H9 (cell line): ENCODE measurements around the gene ADGRG7. TPM values are rescaled to one million over a fixed set of nuclear protein-coding genes. Genes with fewer than 3 reads are reported as not detected.

ENCODE experiments used
- DNase-seq: peaks from one replicate; pipeline ENCODE4 v3.0.0-alpha.2; 2017
- H2AFZ ChIP-seq: one replicate; pipeline ENCODE4 v1.6.1; 2013; ENCODE audit warnings: mild to moderate bottlenecking, low read length, control low read depth, moderate library complexity
- H2AK5ac ChIP-seq: 2 replicates; pipeline ENCODE4 v1.6.1; 2013; ENCODE audit warnings: low read length, control low read depth, mixed read lengths; ENCODE audit not compliant: insufficient read length
- H2BK120ac ChIP-seq: one replicate; pipeline ENCODE4 v1.6.1; 2013; ENCODE audit warnings: low read depth, mild to moderate bottlenecking, low read length, control low read depth, inconsistent platforms; ENCODE audit not compliant: poor library complexity, severe bottlenecking
- H2BK12ac ChIP-seq: 2 replicates; pipeline ENCODE4 v1.6.1; 2013; ENCODE audit warnings: low read length, control low read depth, mixed read lengths, low read depth; ENCODE audit not compliant: insufficient read length
- H2BK15ac ChIP-seq: 2 replicates; pipeline ENCODE4 v1.6.1; 2013; ENCODE audit warnings: low read depth, low read length, control low read depth
- H2BK20ac ChIP-seq: one replicate; pipeline ENCODE4 v1.6.1; 2013; ENCODE audit warnings: low read depth, mild to moderate bottlenecking, low read length, control low read depth, inconsistent platforms; ENCODE audit not compliant: poor library complexity, severe bottlenecking
- H2BK5ac ChIP-seq: 2 replicates; pipeline ENCODE4 v1.6.1; 2013; ENCODE audit warnings: low read length, control low read depth, mixed read lengths; ENCODE audit not compliant: insufficient read length
- H3K14ac ChIP-seq: 2 replicates; pipeline ENCODE4 v1.6.1; 2013; ENCODE audit warnings: low read length, control low read depth; ENCODE audit not compliant: insufficient read depth
- H3K18ac ChIP-seq: 2 replicates; pipeline ENCODE4 v1.6.1; 2013; ENCODE audit warnings: low read depth, mild to moderate bottlenecking, mixed read lengths, low read length, control low read depth; ENCODE audit not compliant: insufficient read length
- H3K23ac ChIP-seq: 2 replicates; pipeline ENCODE4 v1.6.1; 2013; ENCODE audit warnings: low read length, control low read depth, mixed read lengths, low read depth; ENCODE audit not compliant: insufficient read length
- H3K23me2 ChIP-seq: 2 replicates; pipeline ENCODE4 v1.6.1; 2013; ENCODE audit warnings: low read depth, mild to moderate bottlenecking, mixed read lengths, low read length, control low read depth; ENCODE audit not compliant: insufficient read length, poor library complexity, severe bottlenecking
- H3K27ac ChIP-seq: 2 replicates; pipeline ENCODE4 v1.5.1; 2013; ENCODE audit warnings: low read length, control low read depth, mixed read lengths, low read depth; ENCODE audit not compliant: insufficient read length
- H3K27me3 ChIP-seq: 2 replicates; pipeline ENCODE4 v1.6.1; 2013; ENCODE audit warnings: low read length, control low read depth, inconsistent platforms; ENCODE audit not compliant: insufficient read depth
- H3K4ac ChIP-seq: 2 replicates; pipeline ENCODE4 v1.6.1; 2013; ENCODE audit warnings: low read depth, mild to moderate bottlenecking, control low read depth, inconsistent platforms, low read length, moderate library complexity
- H3K4me1 ChIP-seq: 2 replicates; pipeline ENCODE4 v1.6.1; 2013; ENCODE audit warnings: low read length, control low read depth, inconsistent platforms; ENCODE audit not compliant: insufficient read depth
- H3K4me2 ChIP-seq: 2 replicates; pipeline ENCODE4 v1.6.1; 2013; ENCODE audit warnings: low read length, control low read depth, mixed read lengths; ENCODE audit not compliant: insufficient read length, insufficient read depth
- H3K56ac ChIP-seq: 2 replicates; pipeline ENCODE4 v1.6.1; 2013; ENCODE audit warnings: low read depth, mild to moderate bottlenecking, mixed read lengths, low read length, control low read depth; ENCODE audit not compliant: insufficient read length
- H3K79me1 ChIP-seq: 2 replicates; pipeline ENCODE4 v1.6.1; 2013; ENCODE audit warnings: low read depth, mild to moderate bottlenecking, moderate library complexity, low read length, control low read depth, inconsistent platforms; ENCODE audit not compliant: insufficient read depth, poor library complexity, severe bottlenecking
- H3K79me2 ChIP-seq: 2 replicates; pipeline ENCODE4 v1.6.1; 2013; ENCODE audit warnings: low read length, control low read depth, inconsistent platforms; ENCODE audit not compliant: insufficient read depth
- H3K9ac ChIP-seq: 2 replicates; pipeline ENCODE4 v1.6.1; 2013; ENCODE audit warnings: low read length, control low read depth, mixed read lengths; ENCODE audit not compliant: insufficient read length; ENCODE audit errors: extremely low read depth
- H3K9me3 ChIP-seq: one replicate; pipeline ENCODE4 v1.6.1; 2013; ENCODE audit warnings: low read depth, low read length, inconsistent platforms; ENCODE audit not compliant: control insufficient read depth
- H3T11ph ChIP-seq: one replicate; pipeline ENCODE4 v1.6.1; 2013; ENCODE audit warnings: mild to moderate bottlenecking, low read length, control low read depth, inconsistent platforms
- H4K20me1 ChIP-seq: one replicate; pipeline ENCODE4 v1.6.1; 2013; ENCODE audit not compliant: control insufficient read depth, insufficient read length, insufficient read depth
- H4K5ac ChIP-seq: 2 replicates; pipeline ENCODE4 v1.6.1; 2013; ENCODE audit warnings: low read depth, mild to moderate bottlenecking, mixed read lengths, low read length, control low read depth; ENCODE audit not compliant: insufficient read length
- H4K8ac ChIP-seq: replicated peaks from 2 replicates; pipeline ENCODE4 v1.6.1; 2013; ENCODE audit warnings: low read length, control low read depth, mixed read lengths, low read depth; ENCODE audit not compliant: insufficient read length
- H4K91ac ChIP-seq: 2 replicates; pipeline ENCODE4 v1.6.1; 2013; ENCODE audit warnings: low read depth, mild to moderate bottlenecking, moderate library complexity, mixed read lengths, low read length, control low read depth; ENCODE audit not compliant: insufficient read length
- H3K27ac Mint-ChIP-seq, 3 experiments: 2 replicates in 2 of 3; 3 replicates in 1 of 3; pipeline ENCODE4 v1.8.0; 2020 to 2021; ENCODE audit warnings: mixed read lengths in 3 of 3, mild to moderate bottlenecking in 1 of 3, moderate library complexity in 1 of 3
- H3K27me3 Mint-ChIP-seq: 2 replicates; pipeline ENCODE4 v1.8.0; 2021; ENCODE audit warnings: low read depth, mild to moderate bottlenecking, moderate library complexity, mixed read lengths
- H3K36me3 Mint-ChIP-seq, 3 experiments: 2 replicates in 2 of 3; 3 replicates in 1 of 3; pipeline ENCODE4 v1.8.0; 2020 to 2021; ENCODE audit warnings: low read depth in 3 of 3, mixed read lengths in 3 of 3; ENCODE audit not compliant: insufficient read depth in 1 of 3
- H3K4me1 Mint-ChIP-seq, 2 experiments: 2 replicates each; pipeline ENCODE4 v1.8.0; 2020; ENCODE audit warnings: mixed read lengths in 2 of 2
- H3K4me3 Mint-ChIP-seq, 2 experiments: 2 replicates in 1 of 2; 3 replicates in 1 of 2; pipeline ENCODE4 v1.8.0; 2020 to 2021; ENCODE audit warnings: mild to moderate bottlenecking in 2 of 2, mixed read lengths in 2 of 2, moderate library complexity in 1 of 2
- H3K9me3 Mint-ChIP-seq, 2 experiments: 2 replicates in 1 of 2; 3 replicates in 1 of 2; pipeline ENCODE4 v1.8.0; 2020; ENCODE audit warnings: mild to moderate bottlenecking in 2 of 2, mixed read lengths in 2 of 2, moderate library complexity in 1 of 2
- WGBS: extraction: QIAGEN DNeasy Blood & Tissue Kit; methylation state at CpG from one replicate; pipeline ENCODE4 v1.1.7; 2013; ENCODE audit warnings: missing lambda C conversion rate, low lambda C conversion rate, mixed read lengths; ENCODE audit not compliant: insufficient read length; ENCODE audit errors: extremely low coverage; 5-methylcytosine and 5-hydroxymethylcytosine counted together
- total RNA-seq: library from RNA; stranded (reverse); gene quantifications from 2 replicates; pipeline ENCODE4 v1.2.1, GENCODE V29; 2021
- TF ChIP-seq, protein P1 (sequence below): fragments of 200-600 bp; sonication (generic); conservative IDR thresholded peaks from 3 replicates; pipeline ENCODE4 v1.8.0; 2021; ENCODE audit warnings: antibody characterized with exemption, mild to moderate bottlenecking

The ADGRG7 gene
- total RNA-seq, 1 experiment from 2014 or later, result not detected

GRCh38 chr3:100653604-100654294 lies 44.3 kb downstream of the ADGRG7 start:
- peaks cover 6 to 7% of the 10 kb centered on the region in 2 experiments for H3K4me1 Mint-ChIP-seq
- Histone ChIP-seq H2BK12ac (no peak overlapping the region), H3K79me1 (no peaks in the 10 kb centered on the region), H3K23ac (no peak overlapping the region), H3K23me2 (no peaks in the 10 kb centered on the region), H3T11ph (no peak overlapping the region), H3K79me2 (no peaks in the 10 kb centered on the region), H2AK5ac (no peak overlapping the region), H3K4ac (no peak overlapping the region), H2BK5ac (no peak overlapping the region), H3K56ac (no peak overlapping the region), H3K18ac (no peak overlapping the region), H4K8ac (no peak overlapping the region), H2BK120ac (no peak overlapping the region), H4K5ac (no peak overlapping the region), H3K4me2 (no peak overlapping the region), H4K91ac (no peak overlapping the region), H2BK15ac (no peak overlapping the region), H2AFZ (peak overlapping the region; percentile 93), H3K4me1 (no peaks in the 10 kb centered on the region), H3K27ac (no peak overlapping the region), H3K14ac (no peak overlapping the region), H3K9ac (no peak overlapping the region), H3K27me3 (no peaks in the 10 kb centered on the region), H4K20me1 (no peaks in the 10 kb centered on the region), H2BK20ac (no peak overlapping the region), H3K9me3 (no peaks in the 10 kb centered on the region)
- H3K27me3 Mint-ChIP-seq, result no peaks in the 10 kb centered on the region
- peak; percentile 44 for DNase-seq
- TF ChIP-seq, protein P1, sequence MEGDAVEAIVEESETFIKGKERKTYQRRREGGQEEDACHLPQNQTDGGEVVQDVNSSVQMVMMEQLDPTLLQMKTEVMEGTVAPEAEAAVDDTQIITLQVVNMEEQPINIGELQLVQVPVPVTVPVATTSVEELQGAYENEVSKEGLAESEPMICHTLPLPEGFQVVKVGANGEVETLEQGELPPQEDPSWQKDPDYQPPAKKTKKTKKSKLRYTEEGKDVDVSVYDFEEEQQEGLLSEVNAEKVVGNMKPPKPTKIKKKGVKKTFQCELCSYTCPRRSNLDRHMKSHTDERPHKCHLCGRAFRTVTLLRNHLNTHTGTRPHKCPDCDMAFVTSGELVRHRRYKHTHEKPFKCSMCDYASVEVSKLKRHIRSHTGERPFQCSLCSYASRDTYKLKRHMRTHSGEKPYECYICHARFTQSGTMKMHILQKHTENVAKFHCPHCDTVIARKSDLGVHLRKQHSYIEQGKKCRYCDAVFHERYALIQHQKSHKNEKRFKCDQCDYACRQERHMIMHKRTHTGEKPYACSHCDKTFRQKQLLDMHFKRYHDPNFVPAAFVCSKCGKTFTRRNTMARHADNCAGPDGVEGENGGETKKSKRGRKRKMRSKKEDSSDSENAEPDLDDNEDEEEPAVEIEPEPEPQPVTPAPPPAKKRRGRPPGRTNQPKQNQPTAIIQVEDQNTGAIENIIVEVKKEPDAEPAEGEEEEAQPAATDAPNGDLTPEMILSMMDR, result no peak
- no peaks in the 10 kb centered on the region; a peak in 1 of 5 replicates for H3K9me3 Mint-ChIP-seq
- WGBS, result no CpG with 5 or more reads among the region's 13 CpGs
- H3K36me3 Mint-ChIP-seq, result no peaks in the 10 kb centered on the region
- H3K27ac Mint-ChIP-seq, result no peak overlapping the region
- no peak overlapping the region for H3K4me3 Mint-ChIP-seq
